ENCODE measurements around the gene MMP24.

GRCh38 chr20:35196313-35196712, 30.2 kb upstream of the MMP24 start:
- TF ChIP-seq CTCF (IDR thresholded peaks at IDR 0.05; ENCODE audit: poor library complexity) (no peak), EZH2 (IDR thresholded peaks at IDR 0.05; ENCODE audit: borderline replicate concordance) (no peak)
